HepG2 (cell line): Measurements from ENCODE around the gene EID3. TPM values are rescaled to one million over a fixed set of nuclear protein-coding genes. Genes with fewer than 3 reads are reported as not detected.

Source experiments
- ARID3A ChIP-seq: IDR thresholded peaks from 2 replicates; pipeline ENCODE4 v1.6.1; 2012; ENCODE audit warnings: low read depth, low read length, improper control_type of control experiment
- CBFB ChIP-seq: sonication (generic); formaldehyde crosslinking; IDR thresholded peaks from 2 replicates; pipeline ENCODE4 v1.4.0; 2020; ENCODE audit warnings: missing genetic modification reagents
- DDIT3 ChIP-seq: sonication (generic); formaldehyde crosslinking; IDR thresholded peaks from 2 replicates; pipeline ENCODE4 v1.4.0; 2020; ENCODE audit warnings: mild to moderate bottlenecking, missing genetic modification reagents
- NPAS2 ChIP-seq: sonication (generic); formaldehyde crosslinking; IDR thresholded peaks from 2 replicates; pipeline ENCODE4 v1.8.0; 2022; ENCODE audit warnings: mild to moderate bottlenecking, missing genetic modification reagents, borderline replicate concordance
- NR2F2 ChIP-seq: IDR thresholded peaks from 2 replicates; pipeline ENCODE4 v1.6.1; 2012; ENCODE audit warnings: low read depth, inconsistent platforms, borderline replicate concordance
- PAXIP1 ChIP-seq: sonication (generic); formaldehyde crosslinking; conservative IDR thresholded peaks from 2 replicates; pipeline ENCODE4 v1.4.0; 2020; ENCODE audit warnings: mild to moderate bottlenecking, missing genetic modification reagents, moderate library complexity
- SIN3B ChIP-seq: fragments of 150-350 bp; IDR thresholded peaks from 2 replicates; pipeline ENCODE4 v1.6.1; 2014; ENCODE audit warnings: low read length
- SNAPC2 ChIP-seq: sonication (generic); formaldehyde crosslinking; IDR thresholded peaks from 2 replicates; pipeline ENCODE4 v1.8.1; 2022; ENCODE audit warnings: mild to moderate bottlenecking, missing genetic modification reagents
- TAF1 ChIP-seq: sonication (generic); formaldehyde crosslinking; IDR thresholded peaks from 2 replicates; pipeline ENCODE4 v1.4.0; 2020; ENCODE audit warnings: missing genetic modification reagents
- ZBTB2 ChIP-seq: sonication (generic); formaldehyde crosslinking; IDR thresholded peaks from 2 replicates; pipeline ENCODE4 v1.8.0; 2022; ENCODE audit warnings: low read depth, missing genetic modification reagents
- ZNF235 ChIP-seq: sonication (generic); formaldehyde crosslinking; IDR thresholded peaks from 2 replicates; pipeline ENCODE4 v1.8.1; 2023; ENCODE audit warnings: mild to moderate bottlenecking, missing genetic modification reagents, borderline replicate concordance
- ZNF549 ChIP-seq: sonication (generic); formaldehyde crosslinking; IDR thresholded peaks from 2 replicates; pipeline ENCODE4 v1.5.0; 2020; ENCODE audit warnings: missing genetic modification reagents
- ZNF674 ChIP-seq: sonication (generic); formaldehyde crosslinking; IDR thresholded peaks from 2 replicates; pipeline ENCODE4 v1.5.0; 2020; ENCODE audit warnings: low read depth, mild to moderate bottlenecking, missing genetic modification reagents
- ZNF770 ChIP-seq: sonication (generic); formaldehyde crosslinking; IDR thresholded peaks from 2 replicates; pipeline ENCODE4 v1.5.0; 2020; ENCODE audit warnings: mild to moderate bottlenecking, missing genetic modification reagents
- ZNF792 ChIP-seq: IDR thresholded peaks from 2 replicates; pipeline ENCODE4 v1.6.1; 2016
- ZNF816 ChIP-seq: sonication (generic); formaldehyde crosslinking; IDR thresholded peaks from 2 replicates; pipeline ENCODE4 v1.8.0; 2022; ENCODE audit warnings: missing genetic modification reagents, mild to moderate bottlenecking, borderline replicate concordance
- ZSCAN5A ChIP-seq: sonication (generic); formaldehyde crosslinking; IDR thresholded peaks from 2 replicates; pipeline ENCODE4 v1.8.0; 2022; ENCODE audit warnings: mild to moderate bottlenecking, missing genetic modification reagents, borderline replicate concordance
- polyA plus RNA-seq, 8 experiments: library from polyadenylated mRNA; depleted of rRNA in 3 of 8; stranded (reverse) in 7 of 8; unstranded in 1 of 8; fragments of >200 nt; fragmentation: Illumina TruSeq in 4 of 8; extraction: Trizol in 4 of 8; gene quantifications; 2 replicates each; pipeline versions ENCODE4 v1.2.1 to v1.2.3, GENCODE V29; 2011 to 2016; ENCODE audit warnings: low read depth in 4 of 8, missing spikeins in 1 of 8, mixed read lengths in 1 of 8; ENCODE audit not compliant: insufficient read depth in 1 of 8
- total RNA-seq, 5 experiments: library from RNA; depleted of rRNA; stranded (reverse); fragments of >200 nt; fragmentation: Illumina TruSeq; extraction: Trizol; gene quantifications; 2 replicates each; pipeline ENCODE4 v1.2.3, GENCODE V29; 2016; ENCODE audit warnings: low read depth in 1 of 5

EID3 gene
- total and polyA plus RNA-seq, 2 of the 13 experiments (the other 11 are each of a cell fraction or from before 2014, with no cell fraction given): 0.38 to 4.5 TPM

- no peak for TF ChIP-seq ZNF770
- no peak for TF ChIP-seq ZNF549 (CRISPR knock-in tag)
- TF ChIP-seq NR2F2: no peak
- TF ChIP-seq SIN3B: 0 out of 2 replicates have a peak, but pooled peaks have one; percentile 29
- TF ChIP-seq SNAPC2 (CRISPR knock-in tag): peak; percentile 79; the same call in 1 of the 2 replicates
- peak; percentile 90 for TF ChIP-seq TAF1 (CRISPR knock-in tag)
- peak; percentile 42; the same call in 1 of the 2 replicates for TF ChIP-seq PAXIP1 (CRISPR knock-in tag)
- no peak for TF ChIP-seq CBFB (CRISPR knock-in tag)
- no peak for TF ChIP-seq NPAS2 (CRISPR knock-in tag)
- no peak for TF ChIP-seq ARID3A
- no peak for TF ChIP-seq ZNF674 (CRISPR knock-in tag)
- TF ChIP-seq DDIT3 (CRISPR knock-in tag): no peak
- TF ChIP-seq ZNF816 (CRISPR knock-in tag): peak; percentile 64; the same call in 1 of the 2 replicates
- 0 out of 2 replicates have a peak, but pooled peaks have one; percentile 66 for TF ChIP-seq ZSCAN5A
- TF ChIP-seq ZNF792 (CRISPR knock-in tag): no peak
- no peak for TF ChIP-seq ZBTB2 (CRISPR knock-in tag)
- TF ChIP-seq ZNF235 (CRISPR knock-in tag): 0 out of 2 replicates have a peak, but pooled peaks have one; percentile 44
Measured at GRCh38 chr12:104286516-104287482, 16.7 kb upstream of the EID3 start (continued).
